C4-2B (cell line): Measurements from ENCODE around the gene SPATA4.

Experiments
- H3K27ac ChIP-seq: fragments of 450-650 bp; 2 replicates; pipeline ENCODE4 v1.5.1; 2017
- CTCF ChIP-seq: fragments of 450-650 bp; conservative IDR thresholded peaks from 2 replicates; pipeline ENCODE4 v1.5.1; 2017; ENCODE audit warnings: mild to moderate bottlenecking
- ZFX ChIP-seq: fragments of 450-650 bp; IDR thresholded peaks from 2 replicates; pipeline ENCODE4 v1.6.1; 2017

Gene SPATA4

GRCh38 chr4:176156656-176157055 is 38.7 kb downstream of the SPATA4 start:
- TF ChIP-seq CTCF = no peak
- no peak for TF ChIP-seq ZFX
- H3K27ac ChIP-seq = no peak overlapping the region

GRCh38 chr4:176153124-176153523 is 42.3 kb downstream of the SPATA4 start:
- TF ChIP-seq CTCF (no peak), ZFX (no peak)
- no peak overlapping the region for H3K27ac ChIP-seq

- no peak overlapping the region for H3K27ac ChIP-seq
- TF ChIP-seq CTCF (no peak), ZFX (no peak)
Observed at GRCh38 chr4:176150704-176151103, 44.7 kb downstream of the SPATA4 start.

GRCh38 chr4:176150356-176150682 is 45.1 kb downstream of the SPATA4 start:
- H3K27ac ChIP-seq = no peak overlapping the region
- TF ChIP-seq CTCF (peak; percentile 48), ZFX (no peak)

- H3K27ac ChIP-seq = no peak overlapping the region
- no peak for TF ChIP-seq CTCF
- TF ChIP-seq ZFX = no peak
Observed at GRCh38 chr4:176149680-176150355, 45.6 kb downstream of the SPATA4 start.

- TF ChIP-seq CTCF (no peak), ZFX (no peak)
- no peak overlapping the region for H3K27ac ChIP-seq
Observed at GRCh38 chr4:176142253-176142652, 53.1 kb downstream of the SPATA4 start.

GRCh38 chr4:176139518-176139917 is 55.9 kb downstream of the SPATA4 start:
- no peak overlapping the region for H3K27ac ChIP-seq
- TF ChIP-seq CTCF (no peak), ZFX (no peak)
